ENCODE data around the gene SERAC1. TPM values are rescaled to one million over a fixed set of nuclear protein-coding genes. Genes with fewer than 3 reads are reported as not detected.
"Not testable (repeated sequence)": the region's sequence is repeated elsewhere in the genome, so short reads cannot be mapped to it uniquely, and the experiment has no call there.

Gene SERAC1
- total RNA-seq: 6.0 TPM

- DNase-seq (ENCODE audit: low spot score): no peak
These were observed at the start of gene SERAC1 for GRCh38 chr6:158168040-158168289. SERAC1 (minus strand) TSS chr6:158168262; CDS start chr6:158158363, 9,899 bp downstream.

- DNase-seq (ENCODE audit: low spot score): peak; percentile 64
These were observed 46.0 kb upstream of the SERAC1 start for GRCh38 chr6:158213925-158214674.

- DNase-seq (ENCODE audit: low spot score): no peak
These were observed 43.4 kb upstream of the SERAC1 start for GRCh38 chr6:158211273-158212055.

GRCh38 chr6:158209582-158210333 is 41.7 kb upstream of the SERAC1 start:
- not testable (repeated sequence) for DNase-seq (ENCODE audit: low spot score)

GRCh38 chr6:158208226-158209030 is 40.4 kb upstream of the SERAC1 start:
- DNase-seq (ENCODE audit: low spot score): not testable (repeated sequence)

- DNase-seq (ENCODE audit: low spot score): no peak
These were observed 39.3 kb upstream of the SERAC1 start for GRCh38 chr6:158207422-158207788.

- DNase-seq (ENCODE audit: low spot score): no peak
These were observed 38.8 kb upstream of the SERAC1 start for GRCh38 chr6:158206740-158207421.

- no peak for DNase-seq (ENCODE audit: low spot score)
These were observed 37.3 kb upstream of the SERAC1 start for GRCh38 chr6:158205169-158205944.

GRCh38 chr6:158198461-158198860 is 30.4 kb upstream of the SERAC1 start:
- no peak for DNase-seq (ENCODE audit: low spot score)

- no peak for DNase-seq (ENCODE audit: low spot score)
These were observed 26.6 kb upstream of the SERAC1 start for GRCh38 chr6:158194487-158195280.

- DNase-seq (ENCODE audit: low spot score): no peak
These were observed 23.7 kb upstream of the SERAC1 start for GRCh38 chr6:158191761-158192160.

- no peak for DNase-seq (ENCODE audit: low spot score)
These were observed 23.0 kb upstream of the SERAC1 start for GRCh38 chr6:158191032-158191431.

- DNase-seq (ENCODE audit: low spot score): no peak
These were observed 20.5 kb upstream of the SERAC1 start for GRCh38 chr6:158188591-158188990.

GRCh38 chr6:158185729-158186456 is 17.8 kb upstream of the SERAC1 start:
- no peak for DNase-seq (ENCODE audit: low spot score)

- no peak for DNase-seq (ENCODE audit: low spot score)
These were observed 16.5 kb upstream of the SERAC1 start for GRCh38 chr6:158184608-158185007.

GRCh38 chr6:158183174-158183972 is 15.3 kb upstream of the SERAC1 start:
- not testable (repeated sequence) for DNase-seq (ENCODE audit: low spot score)

GRCh38 chr6:158177712-158178111 is 9.7 kb upstream of the SERAC1 start:
- DNase-seq (ENCODE audit: low spot score): not testable (repeated sequence)

GRCh38 chr6:158175111-158175510 is 7.0 kb upstream of the SERAC1 start:
- DNase-seq (ENCODE audit: low spot score): no peak

All from ureter (tissue), 1 donor.